ENCODE results near the gene CLIP2.
A peak's percentile ranks its signal among the peaks of the same experiment; 100 is the strongest.
"Not testable (repeated sequence)": the region's sequence is repeated elsewhere in the genome, so short reads cannot be mapped to it uniquely, and the experiment has no call there.

Gene CLIP2

GRCh38 chr7:74337926-74338325 lies 48.7 kb downstream of the CLIP2 start:
- no peak for TF ChIP-seq CTCF (IDR thresholded peaks at IDR 0.05; ENCODE audit: low read depth, low read length)
- no peak for DNase-seq (ENCODE audit: low read depth in 2 of 2)
- no peak overlapping the region for H3K4me3 ChIP-seq (replicated peaks in 1 of 2; ENCODE audit: low read depth in 2 of 2, low read length in 2 of 2)

- no peak for TF ChIP-seq CTCF (IDR thresholded peaks at IDR 0.05; ENCODE audit: low read depth, low read length)
- no peak for DNase-seq (ENCODE audit: low read depth in 2 of 2)
These were observed 49.3 kb downstream of the CLIP2 start for GRCh38 chr7:74338366-74339108.

GRCh38 chr7:74339648-74340047 lies 50.4 kb downstream of the CLIP2 start:
- DNase-seq (ENCODE audit: low read depth in 2 of 2); H3K4me3 ChIP-seq (replicated peaks in 1 of 2; ENCODE audit: low read depth in 2 of 2, low read length in 2 of 2): not testable (repeated sequence)

More at GRCh38 chr7:74338366-74339108, 49.3 kb downstream of the CLIP2 start:
- no peak overlapping the region for H3K4me3 ChIP-seq (replicated peaks in 1 of 2; ENCODE audit: low read depth in 2 of 2, low read length in 2 of 2)

GRCh38 chr7:74343281-74344131 lies 54.3 kb downstream of the CLIP2 start:
- no peak for TF ChIP-seq CTCF (IDR thresholded peaks at IDR 0.05; ENCODE audit: low read depth, low read length)
- no peak overlapping the region for H3K4me3 ChIP-seq (replicated peaks in 1 of 2; ENCODE audit: low read depth in 2 of 2, low read length in 2 of 2)
- DNase-seq (ENCODE audit: low read depth in 2 of 2), result peak; percentile 49 to 87

GRCh38 chr7:74344132-74344496 lies 54.9 kb downstream of the CLIP2 start:
- no peak overlapping the region for H3K4me3 ChIP-seq (replicated peaks in 1 of 2; ENCODE audit: low read depth in 2 of 2, low read length in 2 of 2)
- DNase-seq (ENCODE audit: low read depth in 2 of 2), result peak; percentile 43 to 61
- TF ChIP-seq CTCF (IDR thresholded peaks at IDR 0.05; ENCODE audit: low read depth, low read length), result no peak

GRCh38 chr7:74344786-74345185 lies 55.6 kb downstream of the CLIP2 start:
- DNase-seq (ENCODE audit: low read depth in 2 of 2), result no peak
- no peak for TF ChIP-seq CTCF (IDR thresholded peaks at IDR 0.05; ENCODE audit: low read depth, low read length)
- H3K4me3 ChIP-seq (replicated peaks in 1 of 2; ENCODE audit: low read depth in 2 of 2, low read length in 2 of 2), result no peak overlapping the region

GRCh38 chr7:74345970-74346369 lies 56.8 kb downstream of the CLIP2 start:
- H3K4me3 ChIP-seq (replicated peaks in 1 of 2; ENCODE audit: low read depth in 2 of 2, low read length in 2 of 2), result no peak overlapping the region
- no peak for DNase-seq (ENCODE audit: low read depth in 2 of 2)
- no peak for TF ChIP-seq CTCF (IDR thresholded peaks at IDR 0.05; ENCODE audit: low read depth, low read length)
